Endothelial cell (in vitro differentiated cells): Measurements from ENCODE around the gene EZR. TPM values are rescaled to one million over a fixed set of nuclear protein-coding genes. Genes with fewer than 3 reads are reported as not detected.

Source experiments
- DNase-seq: peaks from one replicate; pipeline ENCODE4 v3.0.0; 2021; ENCODE audit warnings: low spot score
- H3K27ac Mint-ChIP-seq: one replicate; pipeline ENCODE4 v1.8.0; 2021; ENCODE audit warnings: mixed read lengths, inconsistent platforms; ENCODE audit not compliant: unreplicated experiment
- H3K27me3 Mint-ChIP-seq: one replicate; pipeline ENCODE4 v1.8.0; 2021; ENCODE audit warnings: mild to moderate bottlenecking, moderate library complexity, mixed read lengths, inconsistent platforms; ENCODE audit not compliant: unreplicated experiment
- H3K36me3 Mint-ChIP-seq: one replicate; pipeline ENCODE4 v1.8.0; 2021; ENCODE audit warnings: mild to moderate bottlenecking, low read depth, mixed read lengths, inconsistent platforms; ENCODE audit not compliant: unreplicated experiment
- H3K4me1 Mint-ChIP-seq: one replicate; pipeline ENCODE4 v1.8.0; 2021; ENCODE audit warnings: mild to moderate bottlenecking, mixed read lengths, inconsistent platforms; ENCODE audit not compliant: unreplicated experiment
- H3K4me3 Mint-ChIP-seq: one replicate; pipeline ENCODE4 v1.8.0; 2021; ENCODE audit warnings: mild to moderate bottlenecking, mixed read lengths, inconsistent platforms; ENCODE audit not compliant: unreplicated experiment
- H3K9me3 Mint-ChIP-seq: one replicate; pipeline ENCODE4 v1.8.0; 2021; ENCODE audit warnings: mixed read lengths, inconsistent platforms; ENCODE audit not compliant: unreplicated experiment
- total RNA-seq: library from RNA; stranded (reverse); fragmentation: NEBNext Ultra II Directional; extraction: Animal tissue kit (Norgen Biotek cat#: 25700); gene quantifications from one replicate; pipeline ENCODE4 v1.2.1, GENCODE V29; 2021; ENCODE audit not compliant: unreplicated experiment
- TF ChIP-seq, protein P1 (sequence below): fragments of 200-600 bp; sonication (generic); IDR thresholded peaks from one replicate; pipeline ENCODE4 v1.5.0; 2021; ENCODE audit warnings: antibody characterized with exemption; ENCODE audit not compliant: unreplicated experiment

The EZR gene
- total RNA-seq, 1 donor from 2014 or later, result 125 TPM

DNA sequence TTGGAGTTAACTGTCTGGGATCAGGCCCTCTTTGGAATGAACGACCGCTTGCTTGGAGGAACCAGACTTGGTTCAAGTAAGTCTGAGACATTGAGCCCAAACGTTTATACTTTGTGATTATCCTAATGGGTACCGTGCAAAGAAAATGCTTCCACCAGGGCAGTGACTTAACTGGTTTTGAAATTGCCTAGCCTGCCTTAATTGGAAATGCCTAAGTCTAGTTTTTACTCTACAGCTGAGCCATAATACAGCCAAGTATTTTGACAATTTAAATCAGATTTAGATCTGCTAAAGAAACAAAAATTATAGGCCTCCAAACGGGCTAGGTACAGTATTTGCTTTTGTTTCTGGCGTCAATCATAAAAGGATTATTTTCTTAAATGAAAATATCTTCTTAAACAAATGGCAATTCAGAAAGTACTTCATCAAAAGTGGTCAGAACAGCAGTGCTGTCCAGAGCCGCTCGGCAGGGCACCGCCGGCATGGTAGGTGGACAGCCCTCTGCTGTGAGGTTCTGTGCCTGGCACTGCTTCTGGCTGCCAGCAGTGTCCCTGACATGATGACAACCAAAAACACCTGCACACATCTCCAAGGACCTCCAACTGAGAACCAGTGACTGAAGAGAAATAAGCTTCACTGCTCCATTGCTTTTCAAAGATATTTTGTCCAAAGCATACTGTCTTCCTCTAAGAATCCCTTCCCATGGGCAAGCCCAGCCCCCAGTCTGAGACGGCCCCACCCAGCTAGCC is 55.6 kb downstream of the EZR start:
- Mint-ChIP-seq H3K36me3 (peaks cover 31% of the 10 kb centered on the region), H3K27ac (no peak overlapping the region), H3K4me3 (no peak overlapping the region), H3K9me3 (no peaks in the 10 kb centered on the region), H3K4me1 (no peaks in the 10 kb centered on the region), H3K27me3 (peaks cover 12% of the 10 kb centered on the region)
- no peak for DNase-seq
- TF ChIP-seq, protein P1, sequence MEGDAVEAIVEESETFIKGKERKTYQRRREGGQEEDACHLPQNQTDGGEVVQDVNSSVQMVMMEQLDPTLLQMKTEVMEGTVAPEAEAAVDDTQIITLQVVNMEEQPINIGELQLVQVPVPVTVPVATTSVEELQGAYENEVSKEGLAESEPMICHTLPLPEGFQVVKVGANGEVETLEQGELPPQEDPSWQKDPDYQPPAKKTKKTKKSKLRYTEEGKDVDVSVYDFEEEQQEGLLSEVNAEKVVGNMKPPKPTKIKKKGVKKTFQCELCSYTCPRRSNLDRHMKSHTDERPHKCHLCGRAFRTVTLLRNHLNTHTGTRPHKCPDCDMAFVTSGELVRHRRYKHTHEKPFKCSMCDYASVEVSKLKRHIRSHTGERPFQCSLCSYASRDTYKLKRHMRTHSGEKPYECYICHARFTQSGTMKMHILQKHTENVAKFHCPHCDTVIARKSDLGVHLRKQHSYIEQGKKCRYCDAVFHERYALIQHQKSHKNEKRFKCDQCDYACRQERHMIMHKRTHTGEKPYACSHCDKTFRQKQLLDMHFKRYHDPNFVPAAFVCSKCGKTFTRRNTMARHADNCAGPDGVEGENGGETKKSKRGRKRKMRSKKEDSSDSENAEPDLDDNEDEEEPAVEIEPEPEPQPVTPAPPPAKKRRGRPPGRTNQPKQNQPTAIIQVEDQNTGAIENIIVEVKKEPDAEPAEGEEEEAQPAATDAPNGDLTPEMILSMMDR, result no peak

DNA sequence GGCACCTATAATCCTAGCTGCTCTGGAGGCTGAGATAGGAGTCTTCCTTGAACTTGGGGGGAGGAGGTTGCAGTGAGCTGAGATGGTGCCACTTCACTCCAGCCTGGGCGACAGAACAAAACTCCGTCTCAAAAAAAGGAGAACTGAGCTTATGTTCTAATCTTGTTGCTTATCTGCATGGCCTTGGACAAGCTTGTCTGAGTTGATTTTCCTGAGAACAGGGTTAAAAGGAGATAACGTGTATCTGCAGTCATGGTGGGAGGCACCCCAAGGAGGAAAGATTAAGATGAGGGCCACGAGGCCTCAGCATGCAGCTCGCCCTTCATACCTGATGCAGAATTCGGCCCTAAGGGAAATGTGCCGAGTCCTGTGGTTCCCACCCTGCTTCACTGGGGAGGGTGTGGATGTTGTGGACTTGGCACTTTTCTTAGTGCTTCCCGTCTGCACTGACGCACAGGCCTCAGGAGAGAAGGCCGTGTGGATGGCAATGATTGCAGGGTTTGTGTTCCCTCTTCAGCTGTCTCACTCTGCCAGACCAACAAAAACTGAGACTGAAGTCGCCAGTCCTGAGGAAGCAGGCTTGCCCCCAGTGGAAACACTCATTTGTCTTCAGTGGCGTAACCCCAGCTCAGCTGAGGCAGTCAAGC is 56.3 kb downstream of the EZR start:
- no peak for DNase-seq
- Mint-ChIP-seq H3K4me3 (no peak overlapping the region), H3K36me3 (peaks cover 24% of the 10 kb centered on the region), H3K27ac (no peak overlapping the region), H3K9me3 (no peaks in the 10 kb centered on the region), H3K4me1 (no peaks in the 10 kb centered on the region), H3K27me3 (peaks cover 11% of the 10 kb centered on the region)
- TF ChIP-seq, protein P1, result no peak

DNA sequence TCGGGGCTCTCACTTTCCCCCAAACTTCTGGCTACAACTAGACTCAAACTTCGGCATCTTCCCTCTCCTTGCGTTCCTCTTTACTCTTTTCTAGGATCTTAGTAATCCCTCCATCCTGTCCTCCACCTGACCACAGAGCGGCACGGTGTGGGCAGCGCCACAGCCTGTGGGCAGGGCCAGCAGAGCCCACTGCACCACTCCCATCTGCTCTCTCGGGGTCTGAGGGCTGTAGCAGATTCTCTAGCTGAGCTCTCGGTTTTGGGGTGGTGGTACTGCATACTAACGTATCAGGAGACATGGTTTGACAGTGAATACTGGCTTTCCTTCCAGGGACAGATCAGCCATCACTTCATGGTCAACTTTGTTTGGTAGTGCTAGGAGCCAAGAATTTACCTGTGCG is 57.4 kb downstream of the EZR start:
- TF ChIP-seq, protein P1, result no peak
- H3K9me3 Mint-ChIP-seq, result no peaks in the 10 kb centered on the region
- H3K4me3 Mint-ChIP-seq, result no peak overlapping the region
- peaks cover 11% of the 10 kb centered on the region for H3K27me3 Mint-ChIP-seq
- peak overlapping the region; percentile 50 for H3K27ac Mint-ChIP-seq
- DNase-seq, result no peak
- H3K4me1 Mint-ChIP-seq, result no peaks in the 10 kb centered on the region
- peaks cover 13% of the 10 kb centered on the region for H3K36me3 Mint-ChIP-seq

DNA sequence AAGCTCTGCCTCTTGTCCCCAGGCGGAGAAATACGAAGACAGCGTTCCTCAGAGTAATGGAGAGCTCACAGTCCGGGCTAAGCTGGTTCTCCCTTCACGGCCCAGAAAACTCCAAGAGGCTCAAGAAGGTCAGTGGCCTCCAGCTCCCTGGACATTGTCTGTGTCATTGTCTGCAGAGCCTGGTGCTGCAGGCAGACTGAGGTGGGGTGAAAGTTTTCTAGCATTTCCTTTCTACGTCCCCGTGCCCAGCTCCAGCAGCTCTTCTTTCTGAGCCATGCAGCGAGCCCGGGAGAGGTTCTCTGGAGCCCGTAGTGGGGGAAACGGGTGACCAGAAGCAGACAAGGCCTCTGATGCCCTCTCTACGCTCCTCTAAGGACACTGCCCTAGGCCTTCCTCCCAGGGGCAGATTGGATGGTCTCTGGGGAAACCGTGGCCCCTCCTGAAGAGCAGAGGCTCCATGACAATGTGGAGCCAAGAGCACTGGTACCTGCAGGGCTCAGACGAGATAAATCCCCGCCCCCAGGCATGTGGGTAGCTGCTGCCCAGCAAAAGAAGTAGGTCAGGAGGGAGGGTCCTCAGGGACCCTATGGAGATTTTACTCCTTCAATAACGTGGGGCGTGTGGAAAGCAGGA is 58.4 kb downstream of the EZR start:
- Mint-ChIP-seq H3K9me3 (no peaks in the 10 kb centered on the region), H3K4me3 (no peak overlapping the region), H3K27me3 (peaks cover 11% of the 10 kb centered on the region), H3K4me1 (no peaks in the 10 kb centered on the region), H3K36me3 (peaks cover 6% of the 10 kb centered on the region), H3K27ac (no peak overlapping the region)
- TF ChIP-seq, protein P1, result no peak
- DNase-seq, result no peak
